Measurements from ENCODE around the gene C19orf81.

The C19orf81 gene

GRCh38 chr19:50633359-50633758, 15.9 kb upstream of the C19orf81 start:
- DNase-seq (ENCODE audit: low read depth, low spot score) = no peak
- TF ChIP-seq CTCF (IDR thresholded peaks at IDR 0.05; ENCODE audit: insufficient read depth, low read length, missing control alignments) = no peak
- ChIA-PET POLR2A (no interaction called here), CTCF (interaction anchor here (0.7 to 1.2 kb wide), 2 partner anchors 36 to 150 kb away, joined by 3 read pairs; no protein-coding TSS in a partner anchor)
- H3K4me3 ChIP-seq (ENCODE audit: low read depth, low read length) = no peak overlapping the region

DNA sequence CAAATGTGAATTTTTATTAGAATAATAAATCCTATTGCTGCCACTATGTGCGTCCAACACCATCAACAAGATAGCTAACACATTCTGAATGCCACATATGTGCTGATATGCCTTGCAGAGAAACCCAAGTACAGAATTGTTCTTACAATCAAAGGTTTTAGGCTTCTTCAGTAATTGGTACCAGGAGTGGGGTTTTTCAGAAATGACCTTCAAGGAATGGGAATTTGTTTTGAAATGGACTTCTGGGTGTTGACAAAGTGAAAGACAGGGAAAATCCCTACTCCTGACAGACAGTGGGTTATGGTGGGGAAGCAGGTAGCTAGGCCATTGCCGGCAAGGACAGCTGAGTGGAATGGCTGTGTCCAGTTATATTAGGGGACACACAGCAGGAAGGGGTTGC, 15.3 kb upstream of the C19orf81 start:
- DNase-seq (ENCODE audit: low read depth, low spot score) = no peak
- H3K4me3 ChIP-seq (ENCODE audit: low read depth, low read length) = no peak overlapping the region
- TF ChIP-seq CTCF (IDR thresholded peaks at IDR 0.05; ENCODE audit: insufficient read depth, low read length, missing control alignments) = no peak
- CTCF ChIA-PET = interaction anchor here (0.7 to 1.2 kb wide), 2 partner anchors 36 to 149 kb away, joined by 3 read pairs; no protein-coding TSS in a partner anchor
- POLR2A ChIA-PET = no interaction called here

- POLR2A ChIA-PET = no interaction called here
- no peak for DNase-seq (ENCODE audit: low read depth, low spot score)
- CTCF ChIA-PET = interaction anchor here (0.7 kb wide), 1 partner anchor 98 kb away, joined by 4 read pairs; no protein-coding TSS in a partner anchor
- no peak overlapping the region for H3K4me3 ChIP-seq (ENCODE audit: low read depth, low read length)
- no peak for TF ChIP-seq CTCF (IDR thresholded peaks at IDR 0.05; ENCODE audit: insufficient read depth, low read length, missing control alignments)
Measured at GRCh38 chr19:50636317-50637085, 12.7 kb upstream of the C19orf81 start.

- POLR2A ChIA-PET = no interaction called here
- no peak for TF ChIP-seq CTCF (IDR thresholded peaks at IDR 0.05; ENCODE audit: insufficient read depth, low read length, missing control alignments)
- no peak for DNase-seq (ENCODE audit: low read depth, low spot score)
- no peak overlapping the region for H3K4me3 ChIP-seq (ENCODE audit: low read depth, low read length)
- CTCF ChIA-PET = interaction anchor here (1.0 kb wide), 1 partner anchor 82 kb away, joined by 3 read pairs; no protein-coding TSS in a partner anchor
Measured at GRCh38 chr19:50638600-50638999, 10.6 kb upstream of the C19orf81 start.

DNA sequence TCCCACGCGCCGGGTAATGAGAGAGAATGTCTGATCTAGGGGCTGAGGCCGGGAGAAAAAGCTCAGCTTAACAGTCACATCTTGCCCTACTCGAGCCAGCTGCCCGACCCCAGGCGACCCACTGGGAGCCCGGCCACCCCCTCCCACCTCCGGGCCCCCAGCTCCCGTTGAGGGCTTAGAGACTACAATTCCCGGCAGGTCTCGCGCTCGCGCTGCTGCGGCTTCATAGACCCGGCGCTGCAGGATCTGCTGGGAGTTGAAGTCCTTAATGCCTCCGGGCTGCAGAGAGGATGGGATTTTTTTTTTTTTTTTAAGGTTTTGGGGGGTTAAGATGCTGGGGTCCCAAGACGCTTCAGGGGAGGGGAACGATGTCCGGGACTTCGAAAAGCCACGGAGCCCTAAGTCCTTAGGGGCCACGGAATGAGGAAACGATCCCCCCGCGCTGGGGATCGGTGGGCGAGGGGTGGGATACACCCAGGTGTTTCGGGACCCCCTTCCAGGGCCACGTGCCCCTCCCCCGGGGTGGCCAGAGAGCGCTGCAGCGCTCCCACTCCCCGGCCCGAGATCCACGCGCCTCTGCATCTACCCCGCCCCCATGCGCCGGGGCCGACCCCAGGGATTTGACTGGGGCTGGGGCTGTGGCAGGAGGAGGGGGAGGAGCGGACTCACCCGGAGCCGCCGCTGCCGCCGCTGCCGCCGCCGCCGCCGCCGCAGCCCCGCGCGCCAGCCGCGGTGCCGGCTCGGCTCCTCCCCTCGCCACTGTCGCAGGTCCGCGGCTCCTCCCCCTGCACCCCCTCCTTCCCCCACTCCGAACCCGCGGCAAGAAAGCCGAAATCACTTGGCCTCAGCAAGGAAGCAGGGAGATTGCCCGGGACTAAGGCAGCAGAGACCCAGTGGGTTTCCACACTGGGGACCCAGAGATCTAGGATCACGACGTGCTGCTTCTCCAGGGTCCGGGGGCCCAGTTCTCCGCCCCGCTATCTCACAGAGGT, 9.8 kb upstream of the C19orf81 start, which contains the start of gene SYT3:
Gene SYT3, minus strand, starts transcription at position 761 of the 992 bp plus-strand sequence. CDS start 2,470 bp downstream, outside the sequence.
- TF ChIP-seq CTCF (IDR thresholded peaks at IDR 0.05; ENCODE audit: insufficient read depth, low read length, missing control alignments) = no peak
- ChIA-PET POLR2A (no interaction called here), CTCF (interaction anchor here (1.0 kb wide), 1 partner anchor 83 kb away, joined by 3 read pairs; no protein-coding TSS in a partner anchor)
- H3K4me3 ChIP-seq (ENCODE audit: low read depth, low read length) = peak within 1 kb of the TSS; percentile 53
- no peak for DNase-seq (ENCODE audit: low read depth, low spot score)
